BE2C (cell line): ENCODE results near the gene NEXMIF.

Source experiments
- DNase-seq: peaks from one replicate; pipeline ENCODE4 v3.0.0-alpha.2; 2020
- H3K27me3 ChIP-seq: fragments of 250-450 bp; sonication (Bioruptor Pico); 2 replicates; pipeline ENCODE4 v1.5.1; 2020; ENCODE audit warnings: mild to moderate bottlenecking
- H3K36me3 ChIP-seq: fragments of 250-450 bp; sonication (Bioruptor Pico); 2 replicates; pipeline ENCODE4 v1.5.1; 2020; ENCODE audit warnings: mild to moderate bottlenecking
- H3K4me1 ChIP-seq: fragments of 250-450 bp; sonication (Bioruptor Pico); 2 replicates; pipeline ENCODE4 v1.5.1; 2020
- H3K4me3 ChIP-seq: 2 replicates; pipeline ENCODE4 v1.5.1; 2011; ENCODE audit warnings: low read depth, low read length
- H3K9me3 ChIP-seq: fragments of 250-450 bp; sonication (Bioruptor Pico); 2 replicates; pipeline ENCODE4 v1.5.1; 2020
- TF ChIP-seq, protein P1 (sequence below): IDR thresholded peaks from 2 replicates; pipeline ENCODE4 v1.5.1; 2012; ENCODE audit warnings: mild to moderate bottlenecking, low read depth, low read length

NEXMIF gene

DNA sequence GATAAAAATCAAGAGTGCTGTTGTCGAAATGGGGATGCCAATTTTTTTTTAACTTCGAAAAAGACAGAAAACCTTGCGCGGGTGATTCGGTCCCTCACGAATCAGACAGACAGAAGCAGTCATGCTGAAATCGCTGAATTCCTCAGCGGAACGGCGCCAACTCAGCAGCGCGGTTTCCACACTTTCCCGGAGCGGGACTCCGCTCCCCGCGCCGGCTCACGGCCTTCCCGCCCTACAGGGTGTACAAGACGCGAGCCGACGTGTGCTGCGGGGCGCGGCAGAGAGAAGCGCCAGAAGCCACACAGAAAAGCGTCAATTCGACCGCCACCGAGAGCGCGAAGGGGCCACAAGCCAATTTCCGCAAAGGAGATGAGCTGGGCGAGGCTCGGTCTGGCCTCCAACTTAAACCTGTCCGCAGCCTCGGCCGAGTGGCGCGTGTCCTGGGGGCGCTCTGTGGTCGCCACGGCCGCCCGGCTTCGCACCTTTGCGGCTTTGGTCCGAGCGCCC is 1.3 kb downstream of the NEXMIF start:
- Histone ChIP-seq H3K36me3 (no peaks in the 10 kb centered on the region), H3K9me3 (no peaks in the 10 kb centered on the region), H3K4me1 (no peaks in the 10 kb centered on the region), H3K4me3 (no peak overlapping the region), H3K27me3 (peaks cover 6% of the 10 kb centered on the region)
- TF ChIP-seq, protein P1, sequence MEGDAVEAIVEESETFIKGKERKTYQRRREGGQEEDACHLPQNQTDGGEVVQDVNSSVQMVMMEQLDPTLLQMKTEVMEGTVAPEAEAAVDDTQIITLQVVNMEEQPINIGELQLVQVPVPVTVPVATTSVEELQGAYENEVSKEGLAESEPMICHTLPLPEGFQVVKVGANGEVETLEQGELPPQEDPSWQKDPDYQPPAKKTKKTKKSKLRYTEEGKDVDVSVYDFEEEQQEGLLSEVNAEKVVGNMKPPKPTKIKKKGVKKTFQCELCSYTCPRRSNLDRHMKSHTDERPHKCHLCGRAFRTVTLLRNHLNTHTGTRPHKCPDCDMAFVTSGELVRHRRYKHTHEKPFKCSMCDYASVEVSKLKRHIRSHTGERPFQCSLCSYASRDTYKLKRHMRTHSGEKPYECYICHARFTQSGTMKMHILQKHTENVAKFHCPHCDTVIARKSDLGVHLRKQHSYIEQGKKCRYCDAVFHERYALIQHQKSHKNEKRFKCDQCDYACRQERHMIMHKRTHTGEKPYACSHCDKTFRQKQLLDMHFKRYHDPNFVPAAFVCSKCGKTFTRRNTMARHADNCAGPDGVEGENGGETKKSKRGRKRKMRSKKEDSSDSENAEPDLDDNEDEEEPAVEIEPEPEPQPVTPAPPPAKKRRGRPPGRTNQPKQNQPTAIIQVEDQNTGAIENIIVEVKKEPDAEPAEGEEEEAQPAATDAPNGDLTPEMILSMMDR: no peak
- no peak for DNase-seq

DNA sequence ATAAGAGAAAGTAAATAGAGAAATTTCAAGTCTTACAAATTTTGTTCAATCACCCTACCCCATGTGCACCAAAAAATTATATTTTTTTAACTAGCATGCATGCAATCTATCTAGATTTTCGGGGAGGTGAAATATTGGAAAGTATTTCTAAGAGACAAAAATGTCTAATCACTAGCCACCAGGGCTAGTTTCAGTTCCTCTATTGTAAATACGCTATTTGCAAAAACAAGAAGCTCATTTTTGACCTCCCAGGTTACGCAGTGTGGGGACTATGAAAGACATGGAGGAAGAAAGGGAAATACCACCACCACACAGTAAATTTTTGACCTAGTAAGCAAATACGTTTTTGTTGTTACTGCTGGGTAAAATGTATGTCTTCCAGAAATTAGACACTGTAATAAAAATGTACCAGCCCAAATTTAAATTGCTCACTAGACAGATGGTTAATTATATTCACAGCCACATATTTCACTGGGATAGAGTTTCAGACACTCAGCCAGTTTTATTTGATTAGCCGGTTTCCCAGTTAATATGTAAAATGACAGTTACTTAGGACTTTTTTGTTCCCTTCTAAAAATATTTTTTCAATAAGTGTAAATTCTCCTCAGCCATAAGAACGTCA is 2.2 kb downstream of the NEXMIF start:
- H3K36me3 ChIP-seq: no peaks in the 10 kb centered on the region
- no peak overlapping the region for H3K4me3 ChIP-seq
- H3K27me3 ChIP-seq: peaks cover 6% of the 10 kb centered on the region
- no peaks in the 10 kb centered on the region for H3K9me3 ChIP-seq
- TF ChIP-seq, protein P1: no peak
- DNase-seq: no peak
- H3K4me1 ChIP-seq: no peaks in the 10 kb centered on the region

DNA sequence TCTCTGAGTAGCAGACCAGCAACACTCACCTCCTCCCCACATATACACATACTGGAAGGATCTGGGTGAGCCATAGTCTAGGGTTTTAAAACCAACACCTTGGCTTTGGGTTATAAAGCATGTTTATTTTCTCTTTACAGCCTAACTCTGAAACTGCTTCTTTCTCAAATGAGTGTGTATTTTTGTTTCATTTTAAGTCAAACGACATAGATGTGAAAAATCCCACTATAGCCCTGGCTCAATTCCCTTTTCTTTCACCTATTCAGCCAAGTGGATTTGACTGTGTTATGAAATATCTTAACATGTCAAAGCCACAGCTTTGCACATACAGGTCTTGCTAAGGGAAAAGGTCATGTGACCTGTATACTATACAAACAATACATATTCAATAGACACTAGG is 13.8 kb downstream of the NEXMIF start:
- no peaks in the 10 kb centered on the region for H3K4me1 ChIP-seq
- H3K27me3 ChIP-seq: no peaks in the 10 kb centered on the region
- DNase-seq: no peak
- TF ChIP-seq, protein P1: no peak
- H3K4me3 ChIP-seq: no peak overlapping the region
- H3K36me3 ChIP-seq: no peaks in the 10 kb centered on the region
- no peaks in the 10 kb centered on the region for H3K9me3 ChIP-seq

DNA sequence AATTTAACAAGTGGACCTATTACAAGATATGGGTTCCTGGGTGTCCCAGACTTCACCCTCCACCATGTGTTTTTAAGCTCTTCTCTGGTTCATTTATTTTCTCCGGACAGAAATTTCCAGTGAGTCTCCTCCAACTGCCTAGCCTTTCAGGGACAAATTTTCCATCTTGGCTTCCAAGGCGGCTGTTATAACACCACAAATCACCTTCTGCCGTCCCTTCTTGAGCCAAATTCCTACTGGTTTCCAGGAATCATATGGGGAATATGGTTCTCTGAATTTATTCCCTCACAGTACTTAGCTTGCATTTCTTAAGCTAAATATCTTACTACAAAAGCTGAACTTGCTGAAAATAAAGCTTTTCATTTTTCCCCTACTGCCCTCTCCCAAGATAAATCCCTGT is 18.8 kb downstream of the NEXMIF start:
- Histone ChIP-seq H3K27me3 (no peaks in the 10 kb centered on the region), H3K4me1 (no peaks in the 10 kb centered on the region), H3K36me3 (no peaks in the 10 kb centered on the region), H3K9me3 (no peaks in the 10 kb centered on the region), H3K4me3 (no peak overlapping the region)
- DNase-seq: no peak
- TF ChIP-seq, protein P1: no peak

DNA sequence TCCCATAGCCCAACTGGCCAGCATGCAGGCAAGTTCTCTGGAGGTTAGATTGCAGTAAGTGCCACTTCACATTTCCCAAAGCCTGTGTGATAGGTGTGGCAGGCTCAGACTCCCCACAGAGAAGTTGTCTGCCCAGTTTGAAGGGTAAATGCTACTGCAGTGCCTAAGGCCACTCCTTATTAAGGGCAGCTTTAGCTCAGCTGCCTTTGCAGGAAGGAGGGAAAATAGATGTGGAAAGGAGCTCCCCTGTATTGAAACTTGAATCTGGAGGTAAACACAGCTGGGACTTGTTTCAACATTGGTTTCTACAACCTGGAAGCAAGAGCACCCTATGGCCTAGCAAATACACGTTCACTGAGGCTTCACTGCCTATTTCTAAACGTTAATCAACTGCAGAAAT is 22.4 kb downstream of the NEXMIF start:
- Histone ChIP-seq H3K9me3 (no peaks in the 10 kb centered on the region), H3K4me3 (no peak overlapping the region), H3K27me3 (no peaks in the 10 kb centered on the region), H3K4me1 (no peaks in the 10 kb centered on the region), H3K36me3 (no peaks in the 10 kb centered on the region)
- TF ChIP-seq, protein P1: no peak
- no peak for DNase-seq

DNA sequence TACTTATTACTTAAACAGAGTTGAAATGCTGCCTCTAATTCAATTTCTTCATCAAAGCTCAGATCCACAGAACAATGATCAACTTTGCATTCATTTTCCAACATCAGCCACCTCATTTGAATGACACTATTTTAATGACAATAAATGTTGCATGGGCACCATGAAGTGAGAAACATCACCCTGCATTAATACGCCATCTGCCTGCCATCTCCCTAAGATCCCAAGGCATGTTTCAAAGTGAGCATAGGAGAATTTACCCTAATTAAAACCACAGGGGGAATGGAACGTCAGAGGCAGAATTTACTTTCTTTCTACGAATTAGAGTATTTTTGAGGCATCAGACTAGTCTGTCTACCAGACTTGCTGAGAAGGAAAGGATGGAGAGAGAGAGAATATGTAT is 32.7 kb downstream of the NEXMIF start:
- Histone ChIP-seq H3K4me1 (no peaks in the 10 kb centered on the region), H3K27me3 (no peaks in the 10 kb centered on the region)

More for the DNA sequence above, 32.7 kb downstream of the NEXMIF start:
- TF ChIP-seq, protein P1: no peak
- Histone ChIP-seq H3K36me3 (no peaks in the 10 kb centered on the region), H3K9me3 (no peaks in the 10 kb centered on the region), H3K4me3 (no peak overlapping the region)
- DNase-seq: no peak
